Subcutaneous abdominal adipose tissue (tissue), 5 donors: Measurements from ENCODE around the gene HCK.

ENCODE experiments used
- H3K27ac ChIP-seq: one replicate; pipeline ENCODE4 v1.7.0; 2013; ENCODE audit warnings: low read depth, mild to moderate bottlenecking, inconsistent platforms, low read length, moderate library complexity
- H3K27me3 ChIP-seq, 5 donors: one replicate each; pipeline ENCODE4 v1.7.0; 2013; ENCODE audit warnings: low read length in 5 of 5, inconsistent platforms in 1 of 5; ENCODE audit not compliant: control insufficient read depth in 5 of 5, insufficient read depth in 4 of 5
- H3K36me3 ChIP-seq, 5 donors: one replicate each; pipeline ENCODE4 v1.7.0; 2013; ENCODE audit warnings: low read length in 5 of 5; ENCODE audit not compliant: control insufficient read depth in 5 of 5, insufficient read depth in 5 of 5
- H3K4me1 ChIP-seq, 5 donors: one replicate each; pipeline ENCODE4 v1.7.0; 2013; ENCODE audit warnings: low read length in 5 of 5, mild to moderate bottlenecking in 3 of 5, moderate library complexity in 1 of 5; ENCODE audit not compliant: control insufficient read depth in 5 of 5, insufficient read depth in 5 of 5
- H3K4me3 ChIP-seq, 5 donors: one replicate each; pipeline ENCODE4 v1.7.0; 2013; ENCODE audit warnings: low read length in 5 of 5, low read depth in 1 of 5
- H3K9ac ChIP-seq, 5 donors: one replicate each; pipeline ENCODE4 v1.7.0; 2013; ENCODE audit warnings: low read length in 5 of 5, mild to moderate bottlenecking in 4 of 5, moderate library complexity in 3 of 5
- H3K9me3 ChIP-seq, 5 donors: one replicate each; pipeline ENCODE4 v1.7.0; 2013; ENCODE audit warnings: low read length in 5 of 5; ENCODE audit not compliant: control insufficient read depth in 5 of 5
- donor health status: healthy.
- donor health status: healthy.
- donor health status: healthy.
- donor health status: healthy.
- donor health status: healthy.

HCK gene

DNA sequence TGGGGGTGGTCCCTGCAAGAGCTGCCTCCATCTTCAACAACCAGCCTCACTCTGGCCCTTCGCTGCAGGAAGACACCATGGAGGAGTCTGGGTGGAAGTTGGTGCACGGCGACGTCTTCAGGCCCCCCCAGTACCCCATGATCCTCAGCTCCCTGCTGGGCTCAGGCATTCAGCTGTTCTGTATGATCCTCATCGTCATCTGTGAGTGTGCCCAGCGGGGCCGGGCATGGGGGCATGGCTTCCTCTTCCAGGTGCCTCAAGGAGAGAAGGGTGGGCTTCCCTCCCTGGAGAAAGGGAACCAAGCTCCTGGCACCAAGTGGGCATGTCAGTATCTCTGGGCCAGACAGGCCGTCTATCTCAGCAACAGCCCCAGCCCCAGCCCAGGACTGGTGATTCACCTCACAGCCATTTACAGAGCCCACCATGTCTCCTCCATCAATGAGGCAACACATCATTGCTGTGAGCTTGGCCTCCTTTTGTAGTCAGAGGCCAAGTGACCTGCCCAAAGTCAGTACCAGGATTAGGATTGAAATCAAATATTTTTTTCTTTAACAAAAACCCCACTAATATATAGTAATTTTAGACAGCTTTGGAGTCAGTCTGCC is 97.6 kb downstream of the HCK start:
- H3K4me1 ChIP-seq, result peaks cover 1 to 12% (median 2%) of the 10 kb centered on the region in 5 donors
- no peak overlapping the region for H3K9ac ChIP-seq
- no peaks in the 10 kb centered on the region for H3K9me3 ChIP-seq
- no peak overlapping the region for H3K27ac ChIP-seq
- H3K4me3 ChIP-seq, result no peak overlapping the region
- no peaks in the 10 kb centered on the region for H3K27me3 ChIP-seq
- peaks cover 6 to 84% (median 78%) of the 10 kb centered on the region in 5 donors for H3K36me3 ChIP-seq

DNA sequence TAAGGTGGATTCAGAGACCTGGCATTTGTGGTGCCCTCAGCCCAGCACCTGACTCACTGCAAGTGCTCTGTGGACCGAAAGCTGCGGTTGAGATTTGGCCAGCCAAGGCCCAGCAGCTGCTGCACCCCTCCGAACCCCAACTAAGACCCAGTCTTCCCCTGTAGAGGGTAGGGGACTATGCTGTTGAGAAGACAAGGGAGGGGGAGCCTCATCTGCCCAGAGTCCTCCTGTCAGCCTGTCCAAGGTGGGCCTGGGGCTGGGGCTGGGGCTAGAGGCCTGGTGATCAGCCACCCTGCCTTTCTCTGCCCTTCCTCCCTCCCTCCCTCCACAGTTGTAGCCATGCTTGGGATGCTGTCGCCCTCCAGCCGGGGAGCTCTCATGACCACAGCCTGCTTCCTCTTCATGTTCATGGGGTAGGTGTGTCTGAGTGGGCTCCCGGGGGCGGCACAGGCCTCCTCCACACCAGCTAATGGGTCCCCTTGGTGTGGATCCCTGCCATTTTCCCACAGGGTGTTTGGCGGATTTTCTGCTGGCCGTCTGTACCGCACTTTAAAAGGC is 98.3 kb downstream of the HCK start:
- Histone ChIP-seq H3K9me3 (no peaks in the 10 kb centered on the region), H3K27ac (no peak overlapping the region), H3K9ac (no peak overlapping the region), H3K4me3 (no peak overlapping the region), H3K27me3 (peaks cover 0 to 3% (median 0%) of the 10 kb centered on the region in 5 donors), H3K4me1 (peaks cover 8 to 19% (median 9%) of the 10 kb centered on the region in 5 donors), H3K36me3 (peaks cover 6 to 77% (median 72%) of the 10 kb centered on the region in 5 donors)
